CD14-positive monocyte (primary cell): ENCODE measurements around the gene HNF4A. TPM values are rescaled to one million over a fixed set of nuclear protein-coding genes. Genes with fewer than 3 reads are reported as not detected.
"Not testable (repeated sequence)": the region's sequence is repeated elsewhere in the genome, so short reads cannot be mapped to it uniquely, and the experiment has no call there.

ENCODE experiments used
- DNase-seq, 3 donors: peaks; one replicate each; pipeline ENCODE4 v3.0.0-alpha.2; 2011 to 2022
- H2AFZ ChIP-seq: 2 replicates; pipeline ENCODE4 v1.6.0; 2012; ENCODE audit warnings: mild to moderate bottlenecking, low read depth, low read length, inconsistent platforms; ENCODE audit not compliant: insufficient read depth, poor library complexity, severe bottlenecking
- H3K27ac ChIP-seq, 2 donors: 1 replicate in 1 of 2; 2 replicates in 1 of 2; pipeline ENCODE4 v1.5.1; 2012 to 2013; ENCODE audit warnings: low read length in 2 of 2, control low read depth in 1 of 2, inconsistent platforms in 1 of 2, low read depth in 1 of 2, mild to moderate bottlenecking in 1 of 2
- H3K27me3 ChIP-seq, 2 donors: one replicate each; pipeline versions ENCODE4 v1.6.0 to v1.6.1; 2011 to 2013; ENCODE audit warnings: low read length in 2 of 2; ENCODE audit not compliant: control insufficient read depth in 2 of 2, insufficient read depth in 2 of 2
- H3K36me3 ChIP-seq, 2 donors: replicated peaks in 1 of 2; 1 replicate in 1 of 2; 2 replicates in 1 of 2; pipeline versions ENCODE4 v1.5.1 to v1.6.1; 2012 to 2013; ENCODE audit warnings: low read length in 2 of 2, control low read depth in 1 of 2, inconsistent platforms in 1 of 2, mild to moderate bottlenecking in 1 of 2; ENCODE audit not compliant: insufficient read depth in 2 of 2, control insufficient read depth in 1 of 2
- H3K4me1 ChIP-seq, 2 donors: 1 replicate in 1 of 2; 2 replicates in 1 of 2; pipeline versions ENCODE4 v1.5.1 to v1.6.1; 2012 to 2013; ENCODE audit warnings: low read length in 2 of 2, control low read depth in 1 of 2, inconsistent platforms in 1 of 2, mild to moderate bottlenecking in 1 of 2, moderate library complexity in 1 of 2; ENCODE audit not compliant: insufficient read depth in 2 of 2, control insufficient read depth in 1 of 2
- H3K4me2 ChIP-seq: replicated peaks from 2 replicates; pipeline ENCODE3; 2012; ENCODE audit warnings: low read length, moderate library complexity, mild to moderate bottlenecking; ENCODE audit not compliant: poor library complexity, severe bottlenecking; ENCODE audit errors: extremely low read depth
- H3K4me3 ChIP-seq, 3 experiments: fragments of 200-600 bp in 1 of 3; sonication (generic) in 1 of 3; replicated peaks in 1 of 3; 1 replicate in 2 of 3; 2 replicates in 1 of 3; pipeline ENCODE4 v1.5.1; 2011 to 2013; ENCODE audit warnings: low read length in 3 of 3, mild to moderate bottlenecking in 3 of 3, control low read depth in 2 of 3, low read depth in 2 of 3, inconsistent platforms in 1 of 3, moderate library complexity in 1 of 3
- H3K79me2 ChIP-seq: 2 replicates; pipeline ENCODE4 v1.6.0; 2012; ENCODE audit warnings: mild to moderate bottlenecking, control low read depth, inconsistent platforms, low read length, moderate library complexity; ENCODE audit not compliant: insufficient read depth
- H3K9ac ChIP-seq: 2 replicates; pipeline ENCODE4 v1.6.0; 2017; ENCODE audit warnings: low read length, mild to moderate bottlenecking; ENCODE audit not compliant: insufficient read depth, poor library complexity, severe bottlenecking
- H3K9me3 ChIP-seq, 2 donors: replicated peaks in 1 of 2; 1 replicate in 1 of 2; 2 replicates in 1 of 2; pipeline versions ENCODE4 v1.5.1 to v1.6.1; 2012 to 2013; ENCODE audit warnings: low read length in 2 of 2, control low read depth in 1 of 2; ENCODE audit not compliant: control insufficient read depth in 1 of 2, insufficient read depth in 1 of 2
- H4K20me1 ChIP-seq: 2 replicates; pipeline ENCODE4 v1.6.0; 2012; ENCODE audit warnings: mild to moderate bottlenecking, low read length, control low read depth, moderate library complexity; ENCODE audit not compliant: insufficient read depth
- H3K27ac Mint-ChIP-seq, 7 donors: one replicate each; pipeline ENCODE4 v1.8.0; 2020; ENCODE audit warnings: mild to moderate bottlenecking in 7 of 7, mixed read lengths in 7 of 7, moderate library complexity in 6 of 7, inconsistent platforms in 2 of 7
- H3K27me3 Mint-ChIP-seq, 3 donors: one replicate each; pipeline ENCODE4 v1.8.0; 2021 to 2022; ENCODE audit warnings: low read depth in 3 of 3, mild to moderate bottlenecking in 3 of 3, mixed read lengths in 3 of 3, moderate library complexity in 3 of 3, inconsistent platforms in 1 of 3
- H3K36me3 Mint-ChIP-seq, 2 donors: one replicate each; pipeline ENCODE4 v1.8.0; 2020; ENCODE audit warnings: mixed read lengths in 2 of 2, inconsistent platforms in 1 of 2, mild to moderate bottlenecking in 1 of 2
- H3K4me1 Mint-ChIP-seq: one replicate; pipeline ENCODE4 v1.8.0; 2020; ENCODE audit warnings: mild to moderate bottlenecking, mixed read lengths
- H3K4me3 Mint-ChIP-seq, 2 donors: one replicate each; pipeline ENCODE4 v1.8.0; 2020; ENCODE audit warnings: mild to moderate bottlenecking in 2 of 2, mixed read lengths in 2 of 2, moderate library complexity in 1 of 2
- H3K9me3 Mint-ChIP-seq, 7 donors: one replicate each; pipeline ENCODE4 v1.8.0; 2020 to 2022; ENCODE audit warnings: mixed read lengths in 7 of 7, mild to moderate bottlenecking in 6 of 7, moderate library complexity in 6 of 7, inconsistent platforms in 2 of 7
- WGBS: methylation state at CpG from one replicate; pipeline ENCODE4 v1.1.5; 2013; ENCODE audit warnings: missing lambda C conversion rate; ENCODE audit not compliant: insufficient coverage; 5-methylcytosine and 5-hydroxymethylcytosine counted together
- intact Hi-C, 2 donors: fragments of 100-400 bp; cut with micrococcal nuclease; formaldehyde crosslinking; loops; one replicate each; pipeline versions ENCODE4 v1.15.0 to v1.15.1; 2023
- polyA plus RNA-seq, 3 donors: library from polyadenylated mRNA; depleted of rRNA in 1 of 3; unstranded in 2 of 3; stranded (reverse) in 1 of 3; fragments of 300-500 nt in 2 of 3; fragments of >200 nt in 1 of 3; fragmentation: Illumina TruSeq in 2 of 3; gene quantifications; 1 replicate in 2 of 3; 2 replicates in 1 of 3; pipeline ENCODE4 v1.2.3, GENCODE V29; 2012 to 2021
- TF ChIP-seq, protein P1 (sequence below): fragments of 200-600 bp; IDR thresholded peaks from one replicate; pipeline ENCODE4 v1.8.0; 2022; ENCODE audit warnings: antibody characterized with exemption, mild to moderate bottlenecking

Gene HNF4A
- polyA plus RNA-seq, 3 donors = not detected

DNA sequence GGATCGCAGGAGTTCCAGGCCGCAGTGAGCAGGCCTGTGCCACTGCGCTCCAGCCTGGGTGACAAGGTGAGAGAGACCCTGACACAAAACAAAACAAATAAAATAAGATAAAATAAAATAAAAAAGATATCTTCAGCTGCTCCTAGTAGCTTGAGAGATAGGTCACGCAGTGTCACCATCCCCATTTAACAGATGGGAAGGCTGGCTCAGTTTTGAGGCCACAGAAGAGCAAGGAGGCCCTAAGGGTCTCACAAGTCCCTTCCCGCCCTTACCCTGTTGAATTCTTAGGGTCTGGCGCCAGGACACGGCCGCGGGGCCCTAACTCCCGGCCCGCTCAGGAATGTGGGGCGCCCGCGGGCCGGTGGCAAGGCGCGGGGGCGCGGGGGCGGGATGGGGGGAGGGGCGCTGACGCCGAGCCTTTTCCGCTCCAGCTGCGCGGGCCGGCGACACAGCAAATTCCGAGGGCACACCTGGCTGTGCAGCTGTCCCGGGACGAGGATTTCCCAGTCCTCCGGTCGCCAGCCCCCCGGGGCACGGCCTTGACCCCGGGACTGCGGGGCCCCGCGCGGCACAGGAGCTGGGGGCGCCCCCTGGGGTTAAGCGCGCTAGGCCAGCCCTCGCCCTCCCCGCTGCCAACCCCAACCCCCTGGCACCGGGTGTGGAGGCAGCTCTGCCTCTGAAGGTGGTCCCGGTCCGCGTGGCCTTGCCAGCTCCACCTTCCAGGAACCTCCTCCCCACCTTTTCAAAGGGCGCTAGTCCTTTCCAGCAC, 28.9 kb upstream of the HNF4A start:
- Histone ChIP-seq H3K36me3 (no peaks in the 10 kb centered on the region), H3K4me3 (no peak overlapping the region), H3K9me3 (no peaks in the 10 kb centered on the region), H4K20me1 (no peaks in the 10 kb centered on the region), H3K27ac (no peak overlapping the region), H3K4me2 (no peak overlapping the region), H3K27me3 (peaks cover 2 to 21% of the 10 kb centered on the region in 2 donors), H3K79me2 (no peaks in the 10 kb centered on the region), H2AFZ (no peak overlapping the region), H3K9ac (no peak overlapping the region), H3K4me1 (no peaks in the 10 kb centered on the region)
- intact Hi-C loops = no loop called here
- H3K27ac Mint-ChIP-seq = no peak overlapping the region
- no peaks in the 10 kb centered on the region for H3K4me1 Mint-ChIP-seq
- TF ChIP-seq, protein P1, sequence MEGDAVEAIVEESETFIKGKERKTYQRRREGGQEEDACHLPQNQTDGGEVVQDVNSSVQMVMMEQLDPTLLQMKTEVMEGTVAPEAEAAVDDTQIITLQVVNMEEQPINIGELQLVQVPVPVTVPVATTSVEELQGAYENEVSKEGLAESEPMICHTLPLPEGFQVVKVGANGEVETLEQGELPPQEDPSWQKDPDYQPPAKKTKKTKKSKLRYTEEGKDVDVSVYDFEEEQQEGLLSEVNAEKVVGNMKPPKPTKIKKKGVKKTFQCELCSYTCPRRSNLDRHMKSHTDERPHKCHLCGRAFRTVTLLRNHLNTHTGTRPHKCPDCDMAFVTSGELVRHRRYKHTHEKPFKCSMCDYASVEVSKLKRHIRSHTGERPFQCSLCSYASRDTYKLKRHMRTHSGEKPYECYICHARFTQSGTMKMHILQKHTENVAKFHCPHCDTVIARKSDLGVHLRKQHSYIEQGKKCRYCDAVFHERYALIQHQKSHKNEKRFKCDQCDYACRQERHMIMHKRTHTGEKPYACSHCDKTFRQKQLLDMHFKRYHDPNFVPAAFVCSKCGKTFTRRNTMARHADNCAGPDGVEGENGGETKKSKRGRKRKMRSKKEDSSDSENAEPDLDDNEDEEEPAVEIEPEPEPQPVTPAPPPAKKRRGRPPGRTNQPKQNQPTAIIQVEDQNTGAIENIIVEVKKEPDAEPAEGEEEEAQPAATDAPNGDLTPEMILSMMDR = no peak
- peaks cover 0 to 2% (median 0%) of the 10 kb centered on the region in 7 donors for H3K9me3 Mint-ChIP-seq
- H3K36me3 Mint-ChIP-seq = no peaks in the 10 kb centered on the region
- 10% methylated on average over 17 of the region's 50 CpGs for WGBS
- DNase-seq = no peak
- H3K4me3 Mint-ChIP-seq = no peak overlapping the region
- peaks cover 13 to 39% (median 18%) of the 10 kb centered on the region in 3 donors for H3K27me3 Mint-ChIP-seq

DNA sequence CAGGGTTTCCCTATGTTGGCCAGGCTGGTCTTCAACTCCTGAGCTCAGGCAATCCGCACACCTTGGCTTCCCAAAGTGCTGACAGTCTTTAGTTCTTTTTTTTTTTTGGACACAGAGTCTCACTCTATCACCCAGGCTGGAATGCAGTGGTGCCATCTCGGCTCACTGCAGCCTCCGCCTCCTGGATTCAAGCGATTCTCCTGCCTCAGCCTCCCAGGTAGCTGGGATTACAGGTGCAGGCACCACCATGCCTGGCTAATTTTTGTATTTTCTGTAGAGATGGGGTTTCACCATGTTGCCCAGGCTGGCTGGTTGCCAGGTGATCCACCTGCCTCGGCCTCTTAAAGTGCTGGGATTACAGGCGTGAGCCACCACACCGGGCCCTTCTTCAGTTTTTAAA, 27.8 kb upstream of the HNF4A start:
- H3K9ac ChIP-seq, H3K4me1 Mint-ChIP-seq, H4K20me1 ChIP-seq, H2AFZ ChIP-seq, H3K9me3 ChIP-seq, DNase-seq, H3K4me2 ChIP-seq, H3K36me3 ChIP-seq, intact Hi-C loops, H3K4me1 ChIP-seq, H3K27ac Mint-ChIP-seq, H3K27ac ChIP-seq, H3K36me3 Mint-ChIP-seq, H3K79me2 ChIP-seq, H3K4me3 ChIP-seq, H3K9me3 Mint-ChIP-seq: not testable (repeated sequence)
- 94% methylated on average over 3 of the region's 7 CpGs for WGBS
- Mint-ChIP-seq H3K27me3 (peaks cover 14 to 38% (median 17%) of the 10 kb centered on the region in 3 donors), H3K4me3 (peak overlapping the region in 1 of 2 donors; percentile 23)
- H3K27me3 ChIP-seq = peaks cover 2 to 21% of the 10 kb centered on the region in 2 donors
